Fibroblast of lung (primary cell): ENCODE measurements around the gene RAPGEF6.

Source experiments
- EZH2 ChIP-seq: IDR thresholded peaks from 2 replicates; pipeline ENCODE4 v1.5.1; 2012; ENCODE audit warnings: low read length, control low read depth, mild to moderate bottlenecking; ENCODE audit errors: missing control alignments
- TF ChIP-seq, protein P1 (sequence below), 2 donors: IDR thresholded peaks in 1 of 2; conservative IDR thresholded peaks in 1 of 2; 1 replicate in 1 of 2; 2 replicates in 1 of 2; pipeline ENCODE4 v1.5.1; 2011 to 2012; ENCODE audit warnings: low read length in 2 of 2, control low read depth in 1 of 2, inconsistent platforms in 1 of 2, low read depth in 1 of 2, mild to moderate bottlenecking in 1 of 2

DNA sequence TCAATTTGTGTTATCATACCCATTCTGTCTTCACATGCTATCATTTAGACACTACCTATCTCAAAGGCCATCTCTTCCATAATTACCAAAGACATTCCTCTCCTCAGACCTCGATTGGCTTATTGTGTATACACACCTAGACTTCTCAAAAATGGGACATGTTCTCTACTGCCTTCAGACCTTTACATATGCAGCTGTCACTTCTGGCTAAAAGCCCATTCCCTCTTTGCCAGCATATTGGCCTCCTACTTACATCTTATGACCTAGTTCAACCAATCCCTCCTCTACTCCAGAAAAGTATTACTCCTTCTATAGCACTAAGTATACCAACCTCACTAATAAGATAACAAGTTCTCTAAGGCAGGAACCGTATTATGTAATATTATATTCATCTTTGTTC, 84.4 kb downstream of the RAPGEF6 start:
- TF ChIP-seq, protein P1, sequence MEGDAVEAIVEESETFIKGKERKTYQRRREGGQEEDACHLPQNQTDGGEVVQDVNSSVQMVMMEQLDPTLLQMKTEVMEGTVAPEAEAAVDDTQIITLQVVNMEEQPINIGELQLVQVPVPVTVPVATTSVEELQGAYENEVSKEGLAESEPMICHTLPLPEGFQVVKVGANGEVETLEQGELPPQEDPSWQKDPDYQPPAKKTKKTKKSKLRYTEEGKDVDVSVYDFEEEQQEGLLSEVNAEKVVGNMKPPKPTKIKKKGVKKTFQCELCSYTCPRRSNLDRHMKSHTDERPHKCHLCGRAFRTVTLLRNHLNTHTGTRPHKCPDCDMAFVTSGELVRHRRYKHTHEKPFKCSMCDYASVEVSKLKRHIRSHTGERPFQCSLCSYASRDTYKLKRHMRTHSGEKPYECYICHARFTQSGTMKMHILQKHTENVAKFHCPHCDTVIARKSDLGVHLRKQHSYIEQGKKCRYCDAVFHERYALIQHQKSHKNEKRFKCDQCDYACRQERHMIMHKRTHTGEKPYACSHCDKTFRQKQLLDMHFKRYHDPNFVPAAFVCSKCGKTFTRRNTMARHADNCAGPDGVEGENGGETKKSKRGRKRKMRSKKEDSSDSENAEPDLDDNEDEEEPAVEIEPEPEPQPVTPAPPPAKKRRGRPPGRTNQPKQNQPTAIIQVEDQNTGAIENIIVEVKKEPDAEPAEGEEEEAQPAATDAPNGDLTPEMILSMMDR (conservative IDR thresholded peaks at IDR 0.05 in 1 of 2, IDR thresholded peaks at IDR 0.05 in 1 of 2; ENCODE audit: low read depth in 1 of 2, low read length in 2 of 2) = no peak
- TF ChIP-seq EZH2 = no peak
